ENCODE results near the gene GSG1L2. TPM values are rescaled to one million over a fixed set of nuclear protein-coding genes. Genes with fewer than 3 reads are reported as not detected.

GSG1L2 gene
- total and polyA plus RNA-seq, 4 donors, result not detected

GRCh38 chr17:9829343-9829742, 7.5 kb upstream of the GSG1L2 start:
- TF ChIP-seq SP1 (IDR thresholded peaks at IDR 0.05), result no peak
- no peak for TF ChIP-seq TAF1 (conservative IDR thresholded peaks at IDR 0.05)
- no peak for TF ChIP-seq HNF4G (IDR thresholded peaks at IDR 0.05)
- no peak for TF ChIP-seq YY1 (IDR thresholded peaks at IDR 0.05)
- no peak for TF ChIP-seq REST (IDR thresholded peaks at IDR 0.05)
- no peak for TF ChIP-seq GABPA (IDR thresholded peaks at IDR 0.05 in 1 of 2, conservative IDR thresholded peaks at IDR 0.05 in 1 of 2)
- TF ChIP-seq EGR1 (IDR thresholded peaks at IDR 0.05; ENCODE audit: low read depth in 2 of 2), result no peak
- TF ChIP-seq RAD21 (IDR thresholded peaks at IDR 0.05), result no peak
- TF ChIP-seq FOXA2 (IDR thresholded peaks at IDR 0.05), result no peak
- Histone ChIP-seq H3K27ac (ENCODE audit: low read depth in 1 of 2, low read length in 2 of 2) (no peak overlapping the region), H3K4me3 (ENCODE audit: low read depth in 1 of 3, low read length in 3 of 3) (no peak overlapping the region), H3K27me3 (ENCODE audit: control insufficient read depth in 4 of 4, insufficient read depth in 4 of 4, low read length in 3 of 4) (no peaks in the 10 kb centered on the region), H3K36me3 (ENCODE audit: control insufficient read depth in 4 of 4, insufficient read depth in 3 of 4, low read depth in 1 of 4, low read length in 3 of 4) (no peaks in the 10 kb centered on the region), H3K9me3 (ENCODE audit: control insufficient read depth in 4 of 4, low read length in 3 of 4) (no peaks in the 10 kb centered on the region), H3K4me1 (ENCODE audit: control insufficient read depth in 4 of 4, insufficient read depth in 4 of 4, low read length in 3 of 4) (no peaks in the 10 kb centered on the region), H3K9ac (ENCODE audit: low read depth in 1 of 2, low read length in 2 of 2) (no peak overlapping the region)
- 71% methylated on average over 2 of the region's 2 CpGs for WGBS
- DNase-seq (ENCODE audit: low spot score), result no peak

DNA sequence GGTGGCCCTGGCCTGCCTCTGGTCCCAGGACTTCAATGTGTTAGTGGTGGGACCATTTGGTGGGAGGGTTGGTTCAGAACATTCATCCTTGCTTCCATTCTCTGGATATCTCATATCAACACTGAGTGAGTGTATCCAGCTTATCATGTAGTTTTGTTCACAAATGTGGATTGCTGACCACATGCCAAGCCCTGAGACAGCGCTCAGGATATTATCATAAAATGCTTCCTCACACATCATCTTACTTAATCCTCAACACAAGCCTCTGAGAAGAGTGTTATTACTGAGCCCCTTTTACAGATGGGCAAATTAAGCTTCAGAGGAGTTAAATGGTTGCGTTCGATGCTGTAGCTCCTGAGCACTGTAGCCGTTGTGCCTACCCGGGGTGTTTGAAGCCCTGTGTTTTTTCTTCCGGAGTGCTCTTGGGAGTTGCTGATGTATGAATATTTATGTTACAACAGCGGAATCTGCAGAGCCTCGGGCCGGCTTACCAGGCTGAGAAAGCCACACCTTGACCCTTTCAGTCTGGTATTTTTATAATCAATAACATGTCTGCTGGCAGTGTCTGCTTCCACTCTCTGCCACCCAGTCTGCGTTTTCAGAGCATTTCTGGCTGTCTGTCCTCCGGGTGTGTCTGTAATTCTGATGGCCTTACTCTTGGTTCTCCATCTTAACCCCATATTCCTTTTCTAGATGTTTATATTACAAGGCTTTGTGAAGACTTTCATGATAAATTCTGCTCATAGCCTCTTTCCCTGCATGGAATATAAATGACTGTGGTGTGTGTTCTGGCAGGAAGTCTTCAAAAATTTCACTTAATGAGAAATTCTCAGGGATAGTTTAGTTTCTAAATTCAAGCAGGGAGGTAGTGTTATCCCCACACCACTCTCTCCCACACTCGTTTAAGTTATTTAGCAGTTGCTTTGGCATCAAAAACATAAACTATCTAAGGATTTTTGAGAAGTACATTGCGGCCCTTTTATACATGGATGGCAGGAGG, 6.7 kb upstream of the GSG1L2 start:
- WGBS, result 59% methylated on average over 13 of the region's 13 CpGs

More for the DNA sequence above, 6.7 kb upstream of the GSG1L2 start:
- no peaks in the 10 kb centered on the region for H3K9me3 ChIP-seq (ENCODE audit: control insufficient read depth in 4 of 4, low read length in 3 of 4)
- H3K36me3 ChIP-seq (ENCODE audit: control insufficient read depth in 4 of 4, insufficient read depth in 3 of 4, low read depth in 1 of 4, low read length in 3 of 4), result no peaks in the 10 kb centered on the region
- no peak overlapping the region for H3K9ac ChIP-seq (ENCODE audit: low read depth in 1 of 2, low read length in 2 of 2)
- no peak for TF ChIP-seq EGR1 (IDR thresholded peaks at IDR 0.05; ENCODE audit: low read depth in 2 of 2)
- no peak for TF ChIP-seq TAF1 (conservative IDR thresholded peaks at IDR 0.05)
- TF ChIP-seq HNF4G (IDR thresholded peaks at IDR 0.05), result no peak
- TF ChIP-seq ATF3 (IDR thresholded peaks at IDR 0.05), result no peak
- TF ChIP-seq FOXA1 (IDR thresholded peaks at IDR 0.05), result no peak
- no peak for TF ChIP-seq JUND (IDR thresholded peaks at IDR 0.05)
- TF ChIP-seq YY1 (IDR thresholded peaks at IDR 0.05), result no peak
- TF ChIP-seq GABPA (IDR thresholded peaks at IDR 0.05 in 1 of 2, conservative IDR thresholded peaks at IDR 0.05 in 1 of 2), result no peak
- TF ChIP-seq, protein P1, sequence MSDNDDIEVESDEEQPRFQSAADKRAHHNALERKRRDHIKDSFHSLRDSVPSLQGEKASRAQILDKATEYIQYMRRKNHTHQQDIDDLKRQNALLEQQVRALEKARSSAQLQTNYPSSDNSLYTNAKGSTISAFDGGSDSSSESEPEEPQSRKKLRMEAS (IDR thresholded peaks at IDR 0.05), result no peak
- TF ChIP-seq REST (IDR thresholded peaks at IDR 0.05), result no peak
- TF ChIP-seq SP1 (IDR thresholded peaks at IDR 0.05), result no peak
- TF ChIP-seq FOXA2 (IDR thresholded peaks at IDR 0.05), result no peak
- TF ChIP-seq NR2F2 (IDR thresholded peaks at IDR 0.05), result no peak
- H3K4me3 ChIP-seq (ENCODE audit: low read depth in 1 of 3, low read length in 3 of 3), result no peak overlapping the region
- no peaks in the 10 kb centered on the region for H3K27me3 ChIP-seq (ENCODE audit: control insufficient read depth in 4 of 4, insufficient read depth in 4 of 4, low read length in 3 of 4)
- H3K4me1 ChIP-seq (ENCODE audit: control insufficient read depth in 4 of 4, insufficient read depth in 4 of 4, low read length in 3 of 4), result no peaks in the 10 kb centered on the region
- peak overlapping the region in 1 of 2 donors; percentile 3 for H3K27ac ChIP-seq (ENCODE audit: low read depth in 1 of 2, low read length in 2 of 2)
- DNase-seq (ENCODE audit: low spot score), result no peak

All from liver (tissue), 9 donors.